Lung (tissue), 12 donors: Measurements from ENCODE around the gene FGGY. TPM values are rescaled to one million over a fixed set of nuclear protein-coding genes. Genes with fewer than 3 reads are reported as not detected.
"Not testable (repeated sequence)": the region's sequence is repeated elsewhere in the genome, so short reads cannot be mapped to it uniquely, and the experiment has no call there.

Experiments used
- ATAC-seq: fragments of 200-7000 bp; cut with Tn5 transposase; one replicate; pipeline ENCODE4 v1.9.1; 2020; ENCODE audit warnings: moderate number of reproducible peaks; ENCODE audit not compliant: insufficient read depth, low FRiP score
- DNase-seq, 3 donors: peaks; one replicate each; pipeline ENCODE4 v3.0.0-alpha.2; 2013 to 2017
- H3K27ac ChIP-seq, 2 donors: one replicate each; pipeline ENCODE4 v1.5.1; 2013; ENCODE audit warnings: mild to moderate bottlenecking in 2 of 2, moderate library complexity in 2 of 2, control low read depth in 1 of 2, inconsistent platforms in 1 of 2, low read depth in 1 of 2, low read length in 1 of 2
- H3K27me3 ChIP-seq, 3 donors: one replicate each; pipeline ENCODE4 v1.5.1; 2013; ENCODE audit warnings: low read length in 2 of 3; ENCODE audit not compliant: control insufficient read depth in 3 of 3, insufficient read depth in 3 of 3
- H3K36me3 ChIP-seq, 4 donors: one replicate each; pipeline ENCODE4 v1.5.1; 2013; ENCODE audit warnings: low read length in 4 of 4, mild to moderate bottlenecking in 1 of 4, moderate library complexity in 1 of 4; ENCODE audit not compliant: control insufficient read depth in 4 of 4, insufficient read depth in 4 of 4
- H3K4me1 ChIP-seq, 5 donors: one replicate each; pipeline ENCODE4 v1.5.1; 2013; ENCODE audit warnings: low read length in 5 of 5, mild to moderate bottlenecking in 2 of 5, moderate library complexity in 1 of 5; ENCODE audit not compliant: control insufficient read depth in 5 of 5, insufficient read depth in 5 of 5
- H3K4me3 ChIP-seq: one replicate; pipeline ENCODE4 v1.5.1; 2013; ENCODE audit warnings: mild to moderate bottlenecking, control low read depth, moderate library complexity
- H3K9ac ChIP-seq, 2 donors: one replicate each; pipeline ENCODE4 v1.5.1; 2013; ENCODE audit warnings: low read length in 2 of 2, control low read depth in 1 of 2; ENCODE audit not compliant: insufficient read depth in 1 of 2
- H3K9me3 ChIP-seq, 4 donors: one replicate each; pipeline ENCODE4 v1.5.1; 2013; ENCODE audit warnings: low read length in 3 of 4, mild to moderate bottlenecking in 1 of 4, moderate library complexity in 1 of 4; ENCODE audit not compliant: control insufficient read depth in 4 of 4, insufficient read depth in 3 of 4
- CTCF ChIP-seq: IDR thresholded peaks from 2 replicates; pipeline ENCODE4 v1.5.1; 2012; ENCODE audit warnings: mild to moderate bottlenecking; ENCODE audit errors: control extremely low read depth, extremely low read depth
- WGBS, 2 donors: extraction: QIAGEN DNeasy Blood & Tissue Kit; methylation state at CpG; one replicate each; pipeline ENCODE4 v1.1.7; 2013; 5-methylcytosine and 5-hydroxymethylcytosine counted together
- polyA plus RNA-seq, 2 donors: library from polyadenylated mRNA; stranded (reverse); fragments of 200-250 nt; gene quantifications; one replicate each; pipeline ENCODE4 v1.2.1, GENCODE V29; 2013
- total RNA-seq, 2 donors: library from RNA; depleted of rRNA in 1 of 2; stranded (reverse); fragments of >200 nt in 1 of 2; gene quantifications; one replicate each; pipeline ENCODE4 v1.2.1, GENCODE V29; 2014 to 2021
- donor health status: control.
- donor health status: control.
- donor health status: Bipolar disorder and iron deficiency.
- donor health status: healthy.
- donor health status: DM: yes; HTN: yes; CAD: no.

Gene FGGY
- total and polyA plus RNA-seq, 4 donors, result 16.1 to 42.3 (median 18.3) TPM

- ATAC-seq, result no peak
- H3K9me3 ChIP-seq, result peaks cover 0 to 5% (median 0%) of the 10 kb centered on the region in 4 donors
- peaks cover 0 to 7% (median under 1%) of the 10 kb centered on the region in 4 donors for H3K36me3 ChIP-seq
- WGBS, 2 donors, result 1 to 33% methylated on average over 1 of the region's 1 CpG
- H3K27me3 ChIP-seq, result no peaks in the 10 kb centered on the region
- TF ChIP-seq CTCF, result no peak
- H3K4me3 ChIP-seq, result no peak overlapping the region
- no peak overlapping the region for H3K9ac ChIP-seq
- H3K27ac ChIP-seq, result no peak overlapping the region
- no peak for DNase-seq
- no peaks in the 10 kb centered on the region for H3K4me1 ChIP-seq
Observed at GRCh38 chr1:59605761-59606160, 308.9 kb downstream of the FGGY start.

- Histone ChIP-seq H3K4me1 (no peaks in the 10 kb centered on the region), H3K9ac (no peak overlapping the region), H3K36me3 (peaks cover 0 to 7% (median under 1%) of the 10 kb centered on the region in 4 donors), H3K27ac (no peak overlapping the region), H3K9me3 (peaks cover 0 to 6% (median 0%) of the 10 kb centered on the region in 4 donors), H3K4me3 (no peak overlapping the region), H3K27me3 (no peaks in the 10 kb centered on the region)
- ATAC-seq (no peak), DNase-seq (no peak)
- 84 to 97% methylated on average over 1 of the region's 1 CpG for WGBS, 2 donors
- no peak for TF ChIP-seq CTCF
Observed at GRCh38 chr1:59609245-59609644, 312.4 kb downstream of the FGGY start.

GRCh38 chr1:59610499-59610898 lies 313.6 kb downstream of the FGGY start:
- H3K9ac ChIP-seq, H3K27me3 ChIP-seq, H3K36me3 ChIP-seq, H3K4me3 ChIP-seq, DNase-seq, H3K9me3 ChIP-seq, H3K27ac ChIP-seq, H3K4me1 ChIP-seq, ATAC-seq: not testable (repeated sequence)
- WGBS, 2 donors, result 95 to 98% methylated on average over 13 of the region's 13 CpGs

- Histone ChIP-seq H3K27me3 (no peaks in the 10 kb centered on the region), H3K27ac (no peak overlapping the region), H3K36me3 (no peaks in the 10 kb centered on the region), H3K9ac (no peak overlapping the region), H3K9me3 (peaks cover 0 to 2% (median 0%) of the 10 kb centered on the region in 4 donors), H3K4me1 (no peaks in the 10 kb centered on the region), H3K4me3 (no peak overlapping the region)
- 90 to 98% methylated on average over 3 of the region's 3 CpGs for WGBS, 2 donors
- DNase-seq, result no peak
- no peak for ATAC-seq
- no peak for TF ChIP-seq CTCF
Observed at GRCh38 chr1:59617434-59617833, 320.5 kb downstream of the FGGY start.
